ENCODE measurements around the gene HSPH1.
A peak's percentile ranks its signal among the peaks of the same experiment; 100 is the strongest.

The HSPH1 gene

GRCh38 chr13:31204592-31204991 lies 42.9 kb upstream of the HSPH1 start:
- no peak overlapping the region for H3K27ac ChIP-seq
- no peak for TF ChIP-seq CTCF (IDR thresholded peaks at IDR 0.05; ENCODE audit: low read depth, low read length, missing control alignments)
- no peaks in the 10 kb centered on the region for H3K36me3 ChIP-seq (replicated peaks)
- H3K4me3 ChIP-seq (ENCODE audit: low read depth, low read length): no peak overlapping the region
- peak; percentile 54 for DNase-seq
- H3K27me3 ChIP-seq (replicated peaks): no peaks in the 10 kb centered on the region
- in situ Hi-C loops (cut with HindIII; ENCODE audit: low pct_ligation_motif_present, low sequenced_read_pairs): no loop called here

- H3K27me3 ChIP-seq (replicated peaks): no peaks in the 10 kb centered on the region
- H3K27ac ChIP-seq: no peak overlapping the region
- peak overlapping the region; percentile 68 for H3K4me3 ChIP-seq (ENCODE audit: low read depth, low read length)
- TF ChIP-seq CTCF (IDR thresholded peaks at IDR 0.05; ENCODE audit: low read depth, low read length, missing control alignments): no peak
- peak; percentile 14 for DNase-seq
- in situ Hi-C loops (cut with HindIII; ENCODE audit: low pct_ligation_motif_present, low sequenced_read_pairs): no loop called here
- H3K36me3 ChIP-seq (replicated peaks): no peaks in the 10 kb centered on the region
Measured at GRCh38 chr13:31201341-31202031, 39.8 kb upstream of the HSPH1 start.

- in situ Hi-C loops (cut with HindIII; ENCODE audit: low pct_ligation_motif_present, low sequenced_read_pairs): no loop called here
Measured at GRCh38 chr13:31200637-31200971, 38.9 kb upstream of the HSPH1 start.

GRCh38 chr13:31199849-31200636 lies 38.3 kb upstream of the HSPH1 start, which contains the start of gene B3GLCT:
Gene B3GLCT (plus strand): TSS chr13:31199975. CDS start chr13:31200085, 110 bp downstream.
- H3K27me3 ChIP-seq (replicated peaks): no peaks in the 10 kb centered on the region
- DNase-seq: peak; percentile 18
- in situ Hi-C loops (cut with HindIII; ENCODE audit: low pct_ligation_motif_present, low sequenced_read_pairs): no loop called here
- peak; percentile 60 for TF ChIP-seq CTCF (IDR thresholded peaks at IDR 0.05; ENCODE audit: low read depth, low read length, missing control alignments)
- H3K27ac ChIP-seq: peak within 1 kb of the TSS; percentile 86
- no peaks in the 10 kb centered on the region for H3K36me3 ChIP-seq (replicated peaks)
- peak within 1 kb of the TSS; percentile 68 for H3K4me3 ChIP-seq (ENCODE audit: low read depth, low read length)

More at GRCh38 chr13:31200637-31200971, 38.9 kb upstream of the HSPH1 start:
- H3K4me3 ChIP-seq (ENCODE audit: low read depth, low read length): peak overlapping the region; percentile 68
- H3K36me3 ChIP-seq (replicated peaks): no peaks in the 10 kb centered on the region
- peak overlapping the region; percentile 86 for H3K27ac ChIP-seq
- peak; percentile 7 for DNase-seq
- no peak for TF ChIP-seq CTCF (IDR thresholded peaks at IDR 0.05; ENCODE audit: low read depth, low read length, missing control alignments)
- H3K27me3 ChIP-seq (replicated peaks): no peaks in the 10 kb centered on the region

- in situ Hi-C loops (cut with HindIII; ENCODE audit: low pct_ligation_motif_present, low sequenced_read_pairs): no loop called here
- no peaks in the 10 kb centered on the region for H3K27me3 ChIP-seq (replicated peaks)
- DNase-seq: no peak
- no peak for TF ChIP-seq CTCF (IDR thresholded peaks at IDR 0.05; ENCODE audit: low read depth, low read length, missing control alignments)
- H3K4me3 ChIP-seq (ENCODE audit: low read depth, low read length): peak overlapping the region; percentile 56
- peak overlapping the region; percentile 86 for H3K27ac ChIP-seq
- H3K36me3 ChIP-seq (replicated peaks): no peaks in the 10 kb centered on the region
Measured at GRCh38 chr13:31199527-31199848, 37.8 kb upstream of the HSPH1 start.
